Liver (tissue), 9 donors: Measurements from ENCODE around the gene B3GAT1. TPM values are rescaled to one million over a fixed set of nuclear protein-coding genes. Genes with fewer than 3 reads are reported as not detected.

Experiments used
- DNase-seq: peaks from one replicate; pipeline ENCODE4 v3.0.0-alpha.2; 2017; ENCODE audit warnings: low spot score
- H3K27ac ChIP-seq, 2 donors: one replicate each; pipeline ENCODE4 v1.7.0; 2013; ENCODE audit warnings: inconsistent platforms in 2 of 2, low read length in 2 of 2, control low read depth in 1 of 2, low read depth in 1 of 2, mild to moderate bottlenecking in 1 of 2
- H3K27me3 ChIP-seq, 4 donors: one replicate each; pipeline versions ENCODE4 v1.6.1 to v1.7.0; 2013; ENCODE audit warnings: low read length in 3 of 4, inconsistent platforms in 1 of 4, mild to moderate bottlenecking in 1 of 4, moderate library complexity in 1 of 4; ENCODE audit not compliant: control insufficient read depth in 4 of 4, insufficient read depth in 4 of 4
- H3K36me3 ChIP-seq, 4 donors: one replicate each; pipeline versions ENCODE4 v1.6.1 to v1.7.0; 2013; ENCODE audit warnings: low read length in 3 of 4, mild to moderate bottlenecking in 3 of 4, low read depth in 1 of 4, moderate library complexity in 1 of 4; ENCODE audit not compliant: control insufficient read depth in 4 of 4, insufficient read depth in 3 of 4
- H3K4me1 ChIP-seq, 4 donors: one replicate each; pipeline versions ENCODE4 v1.6.1 to v1.7.0; 2013; ENCODE audit warnings: low read length in 3 of 4, mild to moderate bottlenecking in 3 of 4, moderate library complexity in 1 of 4; ENCODE audit not compliant: control insufficient read depth in 4 of 4, insufficient read depth in 4 of 4
- H3K4me3 ChIP-seq, 3 donors: one replicate each; pipeline versions ENCODE4 v1.6.1 to v1.7.0; 2013; ENCODE audit warnings: low read length in 3 of 3, control low read depth in 1 of 3, low read depth in 1 of 3, mild to moderate bottlenecking in 1 of 3
- H3K9ac ChIP-seq, 2 donors: one replicate each; pipeline ENCODE4 v1.7.0; 2013; ENCODE audit warnings: low read length in 2 of 2, mild to moderate bottlenecking in 2 of 2, moderate library complexity in 2 of 2, control low read depth in 1 of 2, low read depth in 1 of 2
- H3K9me3 ChIP-seq, 4 donors: one replicate each; pipeline versions ENCODE4 v1.6.1 to v1.7.0; 2013; ENCODE audit warnings: low read length in 3 of 4; ENCODE audit not compliant: control insufficient read depth in 4 of 4
- FOXA1 ChIP-seq: IDR thresholded peaks from 2 replicates; pipeline ENCODE4 v1.6.1; 2016; ENCODE audit warnings: antibody characterized with exemption
- GABPA ChIP-seq, 2 donors: IDR thresholded peaks in 1 of 2; conservative IDR thresholded peaks in 1 of 2; 2 replicates each; pipeline ENCODE4 v1.6.1; 2016; ENCODE audit warnings: antibody characterized with exemption in 2 of 2, mild to moderate bottlenecking in 1 of 2, moderate library complexity in 1 of 2
- NR2F2 ChIP-seq: IDR thresholded peaks from 2 replicates; pipeline ENCODE4 v1.6.1; 2016; ENCODE audit warnings: antibody characterized with exemption
- RAD21 ChIP-seq, 2 donors: IDR thresholded peaks; 2 replicates each; pipeline ENCODE4 v1.6.1; 2016; ENCODE audit warnings: antibody characterized with exemption in 2 of 2, mild to moderate bottlenecking in 2 of 2
- RXRA ChIP-seq, 2 donors: IDR thresholded peaks; 2 replicates each; pipeline ENCODE4 v1.6.1; 2017 to 2018; ENCODE audit warnings: antibody characterized with exemption in 2 of 2, mild to moderate bottlenecking in 1 of 2
- TAF1 ChIP-seq: conservative IDR thresholded peaks from 2 replicates; pipeline ENCODE4 v1.6.1; 2016; ENCODE audit warnings: antibody characterized with exemption, mild to moderate bottlenecking
- WGBS: extraction: QIAGEN DNeasy Blood & Tissue Kit; methylation state at CpG from one replicate; pipeline ENCODE4 v1.1.7; 2013; 5-methylcytosine and 5-hydroxymethylcytosine counted together
- polyA plus RNA-seq, 2 donors: library from polyadenylated mRNA; stranded (reverse) in 1 of 2; unstranded in 1 of 2; fragments of 200-250 nt in 1 of 2; fragments of >200 nt in 1 of 2; fragmentation: Nextera tagmentation in 1 of 2; extraction: Ambion mirVana in 1 of 2; gene quantifications; one replicate each; pipeline versions ENCODE4 v1.2.1 to v1.2.3, GENCODE V29; 2013 to 2015
- total RNA-seq, 2 donors: library from RNA; depleted of rRNA; stranded (reverse); fragments of >200 nt; gene quantifications; one replicate each; pipeline ENCODE4 v1.2.3, GENCODE V29; 2014
- TF ChIP-seq, protein P1 (sequence below): IDR thresholded peaks from 2 replicates; pipeline ENCODE4 v1.6.1; 2016; ENCODE audit warnings: antibody characterized with exemption
- TF ChIP-seq, protein P2 (sequence below): IDR thresholded peaks from 2 replicates; pipeline ENCODE4 v1.6.1; 2016; ENCODE audit warnings: antibody characterized with exemption
- TF ChIP-seq, protein P3 (sequence below): IDR thresholded peaks from 2 replicates; pipeline ENCODE4 v1.6.1; 2016; ENCODE audit warnings: antibody characterized with exemption
- TF ChIP-seq, protein P4 (sequence below): IDR thresholded peaks from 2 replicates; pipeline ENCODE4 v1.6.1; 2016; ENCODE audit warnings: antibody characterized with exemption, mild to moderate bottlenecking
- donor health status: healthy.
- donor health status: healthy.
- donor health status: healthy.
- donor health status: healthy.
- donor health status: healthy.

The B3GAT1 gene
- total and polyA plus RNA-seq, 4 donors, result 0.13 to 6.6 (median 0.25) TPM; not detected in 1

DNA sequence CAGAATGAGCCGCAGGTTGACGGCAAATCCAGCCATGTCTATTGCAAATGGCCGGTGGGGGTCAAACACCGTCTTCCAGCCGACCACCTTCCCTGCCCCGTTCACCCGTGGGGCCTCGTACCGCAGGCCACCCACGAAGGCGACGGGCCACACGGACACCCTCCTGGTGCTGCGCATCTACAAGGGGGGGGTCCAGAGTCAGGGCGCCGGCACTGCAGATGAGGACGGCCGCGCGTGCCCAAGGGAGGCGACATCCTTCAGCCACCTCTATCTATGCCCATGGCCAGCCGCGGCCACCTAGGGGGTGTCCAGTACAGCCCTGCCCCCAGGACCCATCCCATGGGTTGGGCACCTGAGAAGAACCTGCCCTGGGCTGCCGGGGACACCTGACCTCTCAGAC, 29.2 kb downstream of the B3GAT1 start:
- Histone ChIP-seq H3K36me3 (peaks cover 0 to 2% (median 0%) of the 10 kb centered on the region in 4 donors), H3K4me3 (no peak overlapping the region), H3K27me3 (no peaks in the 10 kb centered on the region), H3K27ac (no peak overlapping the region), H3K4me1 (no peaks in the 10 kb centered on the region), H3K9ac (no peak overlapping the region), H3K9me3 (no peaks in the 10 kb centered on the region)
- TF ChIP-seq, protein P1, sequence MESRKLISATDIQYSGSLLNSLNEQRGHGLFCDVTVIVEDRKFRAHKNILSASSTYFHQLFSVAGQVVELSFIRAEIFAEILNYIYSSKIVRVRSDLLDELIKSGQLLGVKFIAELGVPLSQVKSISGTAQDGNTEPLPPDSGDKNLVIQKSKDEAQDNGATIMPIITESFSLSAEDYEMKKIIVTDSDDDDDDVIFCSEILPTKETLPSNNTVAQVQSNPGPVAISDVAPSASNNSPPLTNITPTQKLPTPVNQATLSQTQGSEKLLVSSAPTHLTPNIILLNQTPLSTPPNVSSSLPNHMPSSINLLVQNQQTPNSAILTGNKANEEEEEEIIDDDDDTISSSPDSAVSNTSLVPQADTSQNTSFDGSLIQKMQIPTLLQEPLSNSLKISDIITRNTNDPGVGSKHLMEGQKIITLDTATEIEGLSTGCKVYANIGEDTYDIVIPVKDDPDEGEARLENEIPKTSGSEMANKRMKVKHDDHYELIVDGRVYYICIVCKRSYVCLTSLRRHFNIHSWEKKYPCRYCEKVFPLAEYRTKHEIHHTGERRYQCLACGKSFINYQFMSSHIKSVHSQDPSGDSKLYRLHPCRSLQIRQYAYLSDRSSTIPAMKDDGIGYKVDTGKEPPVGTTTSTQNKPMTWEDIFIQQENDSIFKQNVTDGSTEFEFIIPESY, result no peak
- TF ChIP-seq, protein P2, sequence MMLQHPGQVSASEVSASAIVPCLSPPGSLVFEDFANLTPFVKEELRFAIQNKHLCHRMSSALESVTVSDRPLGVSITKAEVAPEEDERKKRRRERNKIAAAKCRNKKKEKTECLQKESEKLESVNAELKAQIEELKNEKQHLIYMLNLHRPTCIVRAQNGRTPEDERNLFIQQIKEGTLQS, result no peak
- TF ChIP-seq FOXA1 (no peak), TAF1 (no peak), NR2F2 (no peak)
- TF ChIP-seq, protein P3, sequence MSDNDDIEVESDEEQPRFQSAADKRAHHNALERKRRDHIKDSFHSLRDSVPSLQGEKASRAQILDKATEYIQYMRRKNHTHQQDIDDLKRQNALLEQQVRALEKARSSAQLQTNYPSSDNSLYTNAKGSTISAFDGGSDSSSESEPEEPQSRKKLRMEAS, result no peak
- TF ChIP-seq, protein P4, sequence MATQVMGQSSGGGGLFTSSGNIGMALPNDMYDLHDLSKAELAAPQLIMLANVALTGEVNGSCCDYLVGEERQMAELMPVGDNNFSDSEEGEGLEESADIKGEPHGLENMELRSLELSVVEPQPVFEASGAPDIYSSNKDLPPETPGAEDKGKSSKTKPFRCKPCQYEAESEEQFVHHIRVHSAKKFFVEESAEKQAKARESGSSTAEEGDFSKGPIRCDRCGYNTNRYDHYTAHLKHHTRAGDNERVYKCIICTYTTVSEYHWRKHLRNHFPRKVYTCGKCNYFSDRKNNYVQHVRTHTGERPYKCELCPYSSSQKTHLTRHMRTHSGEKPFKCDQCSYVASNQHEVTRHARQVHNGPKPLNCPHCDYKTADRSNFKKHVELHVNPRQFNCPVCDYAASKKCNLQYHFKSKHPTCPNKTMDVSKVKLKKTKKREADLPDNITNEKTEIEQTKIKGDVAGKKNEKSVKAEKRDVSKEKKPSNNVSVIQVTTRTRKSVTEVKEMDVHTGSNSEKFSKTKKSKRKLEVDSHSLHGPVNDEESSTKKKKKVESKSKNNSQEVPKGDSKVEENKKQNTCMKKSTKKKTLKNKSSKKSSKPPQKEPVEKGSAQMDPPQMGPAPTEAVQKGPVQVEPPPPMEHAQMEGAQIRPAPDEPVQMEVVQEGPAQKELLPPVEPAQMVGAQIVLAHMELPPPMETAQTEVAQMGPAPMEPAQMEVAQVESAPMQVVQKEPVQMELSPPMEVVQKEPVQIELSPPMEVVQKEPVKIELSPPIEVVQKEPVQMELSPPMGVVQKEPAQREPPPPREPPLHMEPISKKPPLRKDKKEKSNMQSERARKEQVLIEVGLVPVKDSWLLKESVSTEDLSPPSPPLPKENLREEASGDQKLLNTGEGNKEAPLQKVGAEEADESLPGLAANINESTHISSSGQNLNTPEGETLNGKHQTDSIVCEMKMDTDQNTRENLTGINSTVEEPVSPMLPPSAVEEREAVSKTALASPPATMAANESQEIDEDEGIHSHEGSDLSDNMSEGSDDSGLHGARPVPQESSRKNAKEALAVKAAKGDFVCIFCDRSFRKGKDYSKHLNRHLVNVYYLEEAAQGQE, result no peak
- WGBS, result 96% methylated on average over 24 of the region's 24 CpGs
- DNase-seq, result no peak

DNA sequence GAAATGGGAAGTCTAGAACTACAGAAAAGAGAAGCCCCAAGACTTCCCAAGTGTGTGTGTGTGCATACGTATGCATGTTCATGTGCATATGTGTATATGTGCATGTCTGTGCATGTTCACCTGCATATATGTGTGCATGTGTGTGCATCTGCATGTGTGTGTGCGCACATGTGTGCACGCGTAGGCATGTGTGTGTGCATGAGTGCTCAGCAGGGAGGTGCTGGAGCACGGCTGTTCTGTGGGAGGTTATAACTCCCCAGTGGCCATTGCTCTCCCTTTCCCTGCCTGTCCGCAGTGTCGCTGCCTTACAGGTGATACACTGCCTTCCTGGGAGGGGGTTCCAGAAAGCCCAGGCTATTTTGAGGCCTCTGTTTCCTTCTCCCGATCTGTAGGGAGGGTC, 29.8 kb downstream of the B3GAT1 start:
- Histone ChIP-seq H3K4me3 (no peak overlapping the region), H3K27ac (no peak overlapping the region), H3K4me1 (no peaks in the 10 kb centered on the region), H3K9ac (no peak overlapping the region), H3K9me3 (no peaks in the 10 kb centered on the region), H3K36me3 (peaks cover 0 to 2% (median 0%) of the 10 kb centered on the region in 4 donors), H3K27me3 (no peaks in the 10 kb centered on the region)
- no peak for DNase-seq
- TF ChIP-seq RAD21 (IDR thresholded peaks at IDR 0.05), result no peak
- TF ChIP-seq, protein P1, result no peak
- TF ChIP-seq NR2F2, result no peak
- TF ChIP-seq GABPA (IDR thresholded peaks at IDR 0.05 in 1 of 2, conservative IDR thresholded peaks at IDR 0.05 in 1 of 2), result no peak
- no peak for TF ChIP-seq RXRA (IDR thresholded peaks at IDR 0.05)
- 94% methylated on average over 8 of the region's 8 CpGs for WGBS
